Midbrain (tissue), 1 donor: ENCODE measurements around the gene GPR142.

ENCODE experiments used
- DNase-seq: peaks from one replicate; lab custom pipeline; 2025; lab: John Stamatoyannopoulos, UW

The GPR142 gene

DNA sequence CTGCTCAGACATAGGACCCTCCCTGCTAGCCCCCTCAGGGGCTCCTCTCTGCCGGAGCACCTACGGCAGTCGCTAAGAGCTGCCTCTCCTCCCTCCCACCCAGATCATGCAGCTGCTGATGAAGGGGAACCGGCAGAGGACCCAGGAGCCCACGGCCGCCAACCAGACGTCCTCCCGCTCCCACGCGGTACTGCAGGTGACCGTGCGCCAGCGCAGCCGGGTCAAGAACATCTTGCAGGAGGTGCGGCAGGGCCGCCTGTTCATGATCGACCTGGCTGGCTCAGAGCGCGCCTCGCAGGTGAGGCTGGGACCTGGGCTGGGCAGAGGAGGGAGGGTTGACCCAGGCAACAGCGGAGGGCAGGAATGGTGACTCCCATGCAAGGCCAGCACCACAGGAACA lies 22.6 kb upstream of the GPR142 start:
- DNase-seq = no peak

DNA sequence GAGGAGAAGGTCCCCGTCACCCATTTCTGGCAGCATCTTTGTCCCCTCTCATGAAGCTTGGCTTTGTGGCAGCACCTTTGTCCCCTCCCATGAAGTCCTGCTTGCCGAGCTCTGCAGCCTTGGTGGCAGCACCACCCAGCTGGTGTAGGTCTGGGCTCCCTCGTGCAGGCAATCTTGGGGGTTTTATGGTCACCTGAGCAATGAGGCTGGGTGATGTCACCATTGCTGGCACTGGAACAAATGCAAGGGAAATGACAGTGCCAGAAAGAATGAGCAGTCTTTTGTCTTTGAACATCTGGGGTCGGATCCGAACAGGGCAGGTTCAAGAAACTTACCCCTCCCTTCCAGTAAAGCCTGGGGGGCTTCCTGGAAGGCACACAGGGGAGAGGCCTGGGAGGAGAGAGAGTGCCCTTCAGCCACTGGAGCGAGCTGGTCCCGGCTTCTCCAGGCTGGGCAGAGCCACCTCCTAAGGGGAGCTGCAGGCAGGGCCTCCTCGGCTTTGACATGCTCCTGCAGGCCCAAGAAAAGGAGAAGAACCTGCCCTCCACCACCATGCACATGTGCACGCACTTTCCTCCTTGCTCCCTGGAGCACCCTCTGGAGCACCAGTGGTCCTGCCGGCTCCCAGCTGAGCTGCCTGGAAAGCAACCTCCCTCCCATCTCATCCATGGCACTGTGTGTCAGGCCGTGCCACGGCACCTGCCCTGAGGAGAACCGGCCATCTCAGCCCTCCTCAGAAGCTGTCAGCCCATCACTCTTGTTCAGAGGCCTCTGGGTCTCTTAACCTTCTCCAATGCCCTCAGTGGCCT lies 21.7 kb upstream of the GPR142 start:
- no peak for DNase-seq

DNA sequence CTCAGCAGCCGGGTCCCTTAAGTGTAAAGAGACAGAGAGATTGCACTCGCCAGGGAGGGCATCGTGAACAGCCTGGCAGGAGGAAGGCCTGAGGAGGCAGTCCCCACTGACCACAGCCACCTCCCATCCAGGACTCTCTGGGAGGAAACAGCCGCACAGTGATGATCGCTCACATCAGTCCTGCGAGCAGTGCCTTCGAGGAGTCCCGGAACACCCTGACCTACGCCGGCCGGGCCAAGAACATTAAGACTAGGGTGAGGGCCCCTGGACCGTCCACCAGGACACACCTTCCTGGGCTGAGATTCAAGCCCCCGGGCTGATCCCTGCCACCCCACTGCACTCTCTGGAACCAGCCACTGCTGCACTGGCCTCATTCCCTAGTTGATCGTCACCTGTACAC lies 19.7 kb upstream of the GPR142 start:
- no peak for DNase-seq

DNA sequence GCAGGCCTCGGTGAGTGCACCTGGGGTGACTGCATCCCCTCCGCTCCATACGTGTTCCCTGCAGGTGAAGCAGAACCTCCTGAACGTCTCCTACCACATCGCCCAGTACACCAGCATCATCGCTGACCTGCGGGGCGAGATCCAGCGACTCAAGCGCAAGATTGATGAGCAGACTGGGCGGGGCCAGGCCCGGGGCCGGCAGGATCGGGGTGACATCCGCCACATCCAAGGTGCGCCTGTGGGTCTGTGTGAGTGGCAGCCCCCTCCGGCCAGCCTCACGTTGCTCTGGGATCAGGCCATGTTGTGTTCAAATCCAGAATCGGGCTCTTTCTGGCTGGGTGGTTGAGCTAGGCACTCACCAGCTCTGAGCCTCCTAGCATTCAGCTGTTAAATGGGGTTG lies 18.2 kb upstream of the GPR142 start:
- DNase-seq = no peak

DNA sequence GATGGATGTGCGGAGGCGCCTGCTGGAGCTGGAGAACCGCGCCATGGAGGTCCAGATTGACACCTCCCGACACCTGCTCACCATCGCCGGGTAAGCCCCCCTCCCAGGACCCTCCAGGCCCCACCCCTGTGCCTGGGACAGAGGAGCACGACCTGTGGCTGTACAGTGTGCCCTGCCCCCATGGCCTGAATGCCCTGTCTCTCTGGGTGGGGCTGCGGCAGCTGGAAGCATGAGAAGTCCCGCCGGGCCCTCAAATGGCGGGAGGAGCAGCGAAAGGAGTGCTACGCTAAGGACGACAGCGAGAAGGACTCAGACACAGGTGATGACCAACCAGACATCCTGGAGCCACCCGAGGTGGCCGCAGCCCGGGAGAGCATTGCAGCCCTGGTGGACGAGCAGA lies 16.8 kb upstream of the GPR142 start:
- no peak for DNase-seq

DNA sequence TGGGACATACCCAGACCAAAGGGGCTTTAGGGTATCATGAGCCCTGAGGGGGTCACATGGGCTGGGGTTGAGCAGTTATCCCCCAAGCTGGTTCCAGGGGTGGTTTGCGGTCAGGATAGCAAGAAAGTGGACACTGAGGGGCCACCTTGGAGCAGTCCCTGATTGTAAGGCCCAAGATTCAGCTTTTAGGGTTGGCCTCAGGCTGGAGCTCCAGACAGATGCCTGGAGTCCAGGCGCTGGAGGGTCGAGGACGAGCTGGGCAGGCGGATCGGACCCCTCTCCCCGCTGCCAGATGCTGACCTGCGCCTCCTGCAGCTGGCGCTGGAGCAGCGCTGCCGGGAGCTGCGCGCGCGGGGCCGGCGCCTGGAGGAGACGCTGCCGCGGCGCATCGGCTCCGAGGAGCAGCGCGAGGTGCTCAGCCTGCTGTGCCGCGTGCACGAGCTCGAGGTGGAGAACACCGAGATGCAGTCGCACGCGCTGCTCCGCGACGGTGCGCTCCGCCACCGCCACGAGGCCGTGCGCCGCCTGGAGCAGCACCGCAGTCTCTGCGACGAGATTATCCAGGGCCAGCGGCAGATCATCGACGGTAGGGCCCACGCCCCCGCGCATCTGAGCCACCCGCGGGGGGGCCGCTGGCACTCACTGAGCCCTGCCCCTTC lies 15.6 kb upstream of the GPR142 start:
- no peak for DNase-seq

DNA sequence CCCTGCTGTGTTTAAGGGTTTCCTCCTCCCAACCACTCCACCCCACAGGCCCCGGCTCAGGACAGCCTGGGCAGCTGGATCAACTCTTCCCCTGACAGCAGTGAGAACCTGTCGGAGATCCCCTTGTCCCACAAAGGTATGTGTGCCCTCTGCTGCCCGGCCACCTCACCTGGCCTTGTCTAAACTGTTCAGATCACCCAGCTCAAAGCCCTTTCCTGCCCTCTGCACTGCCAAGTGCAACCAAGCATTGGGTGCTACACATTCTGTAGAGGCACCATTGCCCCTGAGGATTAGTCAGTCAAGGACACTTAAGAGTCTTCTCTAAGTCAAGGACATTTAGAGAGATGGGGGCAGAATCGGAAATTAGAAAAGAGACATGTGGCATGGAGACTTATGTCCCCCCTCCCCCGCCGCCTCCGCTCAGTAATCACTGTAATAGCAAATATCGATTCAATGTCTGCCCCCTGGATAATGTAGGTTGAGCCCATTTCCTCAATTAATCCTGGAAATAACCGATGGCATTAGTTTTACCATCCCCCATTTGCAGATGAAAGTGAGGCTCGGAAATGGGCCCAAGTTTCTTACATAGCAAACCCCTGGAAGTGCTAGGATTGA lies 13.8 kb upstream of the GPR142 start:
- DNase-seq = no peak

DNA sequence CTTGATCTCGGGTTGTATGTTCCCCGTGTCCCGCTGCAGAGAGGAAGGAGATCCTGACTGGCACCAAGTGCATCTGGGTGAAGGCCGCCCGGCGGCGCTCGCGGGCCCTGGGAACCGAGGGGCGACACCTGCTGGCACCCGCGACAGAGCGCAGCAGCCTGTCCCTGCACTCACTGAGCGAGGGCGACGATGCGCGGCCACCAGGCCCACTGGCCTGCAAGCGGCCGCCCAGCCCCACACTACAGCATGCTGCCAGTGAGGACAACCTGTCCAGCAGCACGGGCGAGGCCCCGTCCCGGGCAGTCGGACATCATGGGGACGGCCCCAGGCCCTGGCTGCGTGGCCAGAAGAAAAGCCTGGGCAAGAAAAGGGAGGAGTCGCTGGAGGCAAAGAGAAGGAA lies 13.2 kb upstream of the GPR142 start:
- no peak for DNase-seq

DNA sequence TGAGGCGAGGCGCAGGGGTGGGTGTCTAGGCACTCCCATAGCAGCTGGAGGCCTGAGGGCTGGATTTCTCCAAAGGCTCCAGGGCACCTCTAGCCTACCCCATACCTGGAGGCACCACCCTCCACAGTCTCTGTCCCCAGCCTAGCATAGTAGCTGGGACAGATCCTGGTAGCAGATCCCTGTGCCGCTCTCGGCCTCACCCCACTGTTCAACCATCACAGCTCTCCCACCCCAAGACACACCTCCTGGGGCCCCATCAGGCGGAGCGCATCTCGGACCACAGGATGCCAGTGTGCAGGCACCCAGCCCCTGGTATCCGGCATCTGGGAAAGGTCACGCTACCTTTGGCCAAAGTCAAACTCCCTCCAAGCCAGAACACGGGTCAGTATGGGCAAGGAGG lies 12.7 kb upstream of the GPR142 start:
- no peak for DNase-seq

DNA sequence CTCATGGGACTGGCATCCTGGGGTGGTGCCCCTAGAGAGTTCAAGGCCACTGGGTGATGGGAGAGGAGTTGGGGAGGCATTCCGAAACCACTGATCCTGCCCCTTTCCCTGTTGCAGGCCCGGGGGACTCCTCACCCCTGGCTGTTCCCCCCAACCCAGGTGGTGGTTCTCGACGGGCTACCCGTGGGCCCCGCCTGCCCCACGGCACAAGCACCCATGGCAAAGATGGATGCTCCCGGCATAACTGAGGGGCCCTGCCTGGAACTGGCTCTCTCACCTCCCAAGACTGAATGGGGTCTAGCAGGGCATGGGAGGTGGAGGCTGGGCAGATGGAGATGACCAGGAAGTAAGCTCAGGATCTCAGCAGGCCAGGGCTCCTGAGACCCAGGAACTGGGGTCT lies 12.2 kb upstream of the GPR142 start:
- no peak for DNase-seq

DNA sequence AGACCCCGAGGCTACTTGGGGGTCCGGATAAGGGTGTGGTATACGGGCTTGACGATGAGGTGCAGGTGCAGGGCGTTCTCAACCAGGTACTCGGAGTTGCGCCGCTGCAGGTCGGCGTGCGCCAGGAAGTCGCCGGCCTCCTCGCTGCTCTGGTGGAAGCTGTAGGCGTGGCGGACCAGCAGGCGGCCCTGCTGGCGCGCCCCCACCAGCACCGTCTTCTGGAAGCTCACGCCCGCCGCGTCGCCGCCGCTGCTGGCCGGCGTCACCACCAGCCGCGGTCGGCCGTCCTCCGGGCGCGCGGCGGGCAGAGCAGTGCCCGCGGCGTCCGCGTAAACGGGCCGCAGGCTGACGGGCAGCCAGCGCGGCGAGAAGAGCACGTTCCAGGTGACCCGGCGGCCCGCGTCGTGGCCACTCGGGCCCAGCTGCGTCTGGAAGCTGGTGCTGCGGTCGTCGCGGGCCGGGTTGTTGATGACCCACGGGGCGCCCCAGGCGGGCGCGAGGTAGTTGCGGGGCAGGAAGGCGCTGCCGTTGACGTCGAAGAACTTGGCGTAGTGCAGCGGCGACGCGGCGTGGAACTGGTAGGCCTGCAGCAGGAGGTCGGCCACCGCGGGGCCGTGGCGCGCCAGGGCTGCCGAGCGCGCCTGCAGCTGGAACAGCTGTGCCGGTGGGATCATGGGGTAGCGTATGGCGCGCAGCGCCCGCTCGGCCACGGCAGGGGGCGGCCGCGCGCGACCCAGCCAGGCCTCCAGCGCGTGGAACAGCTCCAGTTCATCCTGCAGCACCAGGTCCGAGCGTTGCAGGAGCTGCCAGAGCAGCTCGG lies 10.4 kb upstream of the GPR142 start:
- DNase-seq = no peak

DNA sequence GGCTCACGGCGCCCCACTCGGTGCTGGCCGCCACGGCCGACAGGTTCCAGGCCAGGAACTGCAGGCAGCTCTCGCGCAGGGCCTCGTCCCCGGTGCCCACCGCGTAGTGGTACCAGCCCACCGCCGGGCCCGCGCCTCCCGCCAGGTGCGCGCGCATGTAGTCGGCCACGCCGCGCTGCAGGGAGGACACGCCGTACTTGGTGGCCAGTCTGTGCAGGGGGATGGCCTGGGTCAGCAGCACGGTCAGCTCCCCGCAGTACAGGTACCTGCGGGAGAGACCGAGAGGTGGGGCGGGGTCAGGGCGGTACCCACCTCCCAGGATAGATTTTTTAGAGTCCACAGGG lies 9.9 kb upstream of the GPR142 start:
- no peak for DNase-seq

DNA sequence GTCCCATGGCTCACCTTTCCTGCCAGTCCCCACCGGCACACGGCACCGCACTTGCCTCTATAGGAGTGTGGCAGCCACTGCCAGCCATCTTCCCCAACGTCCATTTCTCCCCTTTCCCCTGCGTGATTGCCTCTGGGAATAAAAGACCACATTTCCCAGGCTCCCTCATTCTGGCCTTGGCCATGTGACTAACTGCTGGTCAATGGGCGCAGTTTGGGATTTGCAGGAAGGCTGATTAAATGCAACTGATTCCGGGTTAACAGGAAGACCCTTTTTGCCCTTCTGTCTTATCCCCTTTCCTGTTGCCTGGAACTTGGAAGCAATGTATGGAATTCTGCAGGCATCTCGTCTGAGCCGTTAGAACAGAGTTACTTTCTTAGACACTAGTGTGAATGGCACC lies 8.6 kb upstream of the GPR142 start:
- DNase-seq = no peak

DNA sequence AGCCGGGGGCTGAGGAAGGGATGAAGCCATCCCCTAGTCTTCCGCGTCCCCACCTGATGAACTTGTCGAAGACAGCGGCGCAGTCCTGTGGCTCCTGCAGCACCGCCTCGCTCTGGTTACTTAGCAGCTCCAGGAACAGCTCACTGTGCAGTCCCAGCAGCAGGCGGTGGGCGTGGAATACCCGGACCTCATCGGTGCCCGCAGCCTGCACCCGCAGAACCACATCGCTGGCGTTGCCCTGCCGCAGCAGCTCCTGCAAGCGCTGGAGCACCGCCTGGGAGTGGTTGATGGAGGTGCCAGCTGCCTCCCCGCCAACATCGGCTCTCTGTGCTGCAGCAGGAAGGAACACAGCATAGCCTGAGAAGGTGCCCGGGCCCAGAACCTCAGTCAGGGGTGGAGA lies 7.4 kb upstream of the GPR142 start:
- no peak for DNase-seq

DNA sequence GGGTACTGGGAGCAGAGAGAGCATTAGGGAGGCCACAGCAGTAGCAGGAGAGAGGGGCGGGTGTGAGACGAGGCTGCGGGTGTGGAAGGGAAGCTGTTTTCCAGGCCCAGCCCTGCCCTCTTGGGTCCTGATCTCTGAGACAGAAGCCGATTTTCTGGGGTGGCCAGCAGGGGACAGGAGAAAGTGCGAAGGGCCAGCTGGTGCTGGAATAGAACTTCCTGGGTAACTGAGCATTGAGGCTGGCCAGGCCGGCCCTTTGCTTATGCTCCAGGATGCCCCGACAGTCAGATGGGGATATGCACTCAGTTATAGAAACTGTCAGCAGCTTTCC lies 6.4 kb upstream of the GPR142 start:
- DNase-seq = no peak

DNA sequence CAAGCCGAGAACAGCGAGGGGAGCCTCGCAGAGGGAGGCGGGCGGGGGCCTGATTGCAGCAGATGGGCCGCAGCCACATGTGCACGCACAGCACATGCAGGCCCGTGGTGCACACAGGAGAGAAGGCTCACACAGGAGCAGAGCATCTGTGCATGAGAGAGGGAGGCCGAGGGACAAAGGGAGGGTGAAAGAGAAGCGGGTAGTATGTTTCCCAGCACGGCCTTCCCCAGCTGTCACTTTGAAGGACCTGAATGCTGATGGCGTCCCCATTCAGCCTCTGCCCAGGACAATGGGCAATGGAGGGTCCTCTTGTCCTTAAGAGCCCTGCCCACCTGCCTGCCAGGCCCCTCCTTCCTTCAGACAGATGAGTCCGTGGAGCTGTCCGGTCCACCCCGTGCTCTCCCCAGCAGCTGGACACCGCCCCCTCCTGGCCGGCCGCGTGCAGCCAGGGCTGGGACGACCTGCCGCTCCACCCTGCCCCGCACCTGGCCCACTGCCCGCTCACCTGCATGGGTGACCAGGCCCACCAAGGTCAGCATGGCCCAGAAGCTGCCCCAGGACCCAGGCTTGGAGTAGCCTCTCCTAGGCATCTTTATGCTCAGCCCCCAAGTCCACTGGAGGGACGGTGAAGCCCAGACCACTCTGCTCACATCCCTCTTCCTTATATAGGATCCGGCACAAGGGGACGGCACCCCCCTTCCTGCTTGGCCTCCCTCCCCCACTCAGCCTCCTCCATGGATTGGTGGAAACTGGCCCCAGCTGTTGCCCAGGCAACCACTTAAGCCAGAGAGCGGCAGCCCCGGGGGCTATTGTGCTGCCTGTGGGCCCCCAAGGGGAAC lies 5.9 kb upstream of the GPR142 start, which contains the start of gene BTBD17:
BTBD17 (minus strand) TSS at position 639 of the 839 bp plus-strand sequence; CDS start at position 590, 49 bp downstream.
- peak; percentile 68 for DNase-seq

DNA sequence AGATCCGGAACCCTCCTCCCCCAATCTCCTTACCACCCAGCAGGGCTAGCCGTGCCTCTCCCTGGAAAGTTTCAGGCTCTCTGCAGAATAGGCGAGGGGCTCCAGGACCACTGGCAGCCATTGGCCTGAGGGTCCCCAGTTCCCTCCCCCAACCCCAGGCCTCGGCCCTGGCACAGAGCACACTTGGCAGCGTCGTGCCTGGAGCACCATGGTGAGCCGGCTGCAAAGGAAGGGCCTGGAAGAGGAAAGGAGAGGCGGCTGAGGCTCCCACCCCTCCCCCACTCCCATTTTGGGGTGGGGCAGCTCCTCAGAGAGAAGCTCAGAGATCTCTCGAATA lies 5.3 kb upstream of the GPR142 start:
- DNase-seq = no peak

DNA sequence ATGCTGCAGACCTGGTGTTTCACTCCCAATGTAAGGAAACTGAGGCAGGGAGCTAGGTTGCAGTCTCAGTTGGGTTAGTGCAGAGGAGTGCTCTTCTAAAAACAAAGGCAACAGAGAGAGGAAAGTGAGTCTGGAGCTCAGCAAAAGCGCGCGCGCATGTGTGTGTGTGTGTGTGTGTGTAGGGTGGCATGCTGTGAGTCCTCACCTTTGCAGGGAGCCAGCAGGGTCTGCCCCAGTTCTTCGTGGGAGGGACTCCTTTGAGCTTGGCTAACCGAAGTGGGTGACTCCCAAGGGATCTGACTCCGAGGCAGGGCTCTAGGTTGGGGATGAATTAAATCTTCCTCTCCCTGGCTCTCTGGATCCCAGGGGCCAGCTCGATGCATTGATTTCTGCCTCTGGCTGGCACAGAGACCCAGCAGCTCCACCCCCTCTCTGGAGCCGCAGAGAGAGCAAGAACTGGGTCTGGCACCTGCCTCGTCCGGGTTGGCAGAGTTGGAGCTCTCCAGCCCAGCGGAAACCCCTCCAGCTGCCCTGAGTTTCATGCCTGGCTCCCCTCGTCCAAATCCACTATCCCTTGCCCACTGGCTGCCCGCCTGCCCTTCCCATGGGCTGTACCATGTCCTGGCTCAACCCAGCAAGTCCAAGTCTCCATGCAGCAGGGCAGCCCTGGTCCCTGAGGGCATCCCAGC lies 4.4 kb upstream of the GPR142 start:
- DNase-seq = peak; percentile 47

DNA sequence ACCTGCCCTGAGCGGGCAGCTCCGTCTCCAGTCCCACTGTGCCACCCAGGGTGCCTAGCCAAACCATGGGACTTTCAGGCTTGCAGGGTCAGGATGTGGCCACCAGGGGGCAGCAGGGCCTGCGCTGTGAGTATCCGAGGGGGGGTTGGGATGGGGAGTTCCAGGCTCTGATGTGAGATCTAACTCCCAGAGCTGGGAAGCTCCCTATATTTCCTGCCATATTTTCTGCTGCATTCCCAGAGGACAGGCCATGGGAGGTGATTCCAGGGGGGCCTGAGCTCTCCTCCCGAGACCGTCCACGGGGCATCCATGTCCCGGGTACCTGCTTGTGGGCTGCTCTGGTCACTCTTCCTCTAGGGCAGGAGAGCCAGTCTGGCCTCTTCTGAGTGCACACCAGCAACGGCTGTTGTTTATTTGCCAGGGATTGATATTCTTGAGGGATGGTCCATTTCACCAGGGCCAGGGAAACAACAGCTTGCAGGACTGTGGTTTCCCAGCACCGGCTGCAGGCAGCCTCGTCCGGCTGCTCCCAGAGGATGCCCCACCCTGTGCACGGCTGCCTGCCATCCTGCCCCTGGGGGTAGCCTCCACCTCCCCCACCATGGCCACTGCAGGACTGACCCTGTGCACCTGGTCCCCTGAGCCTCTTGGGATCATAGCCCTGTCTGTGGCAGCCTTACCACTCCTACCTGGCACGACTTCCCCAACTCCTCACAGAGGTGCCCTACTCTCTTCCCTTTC lies 1.2 kb downstream of the GPR142 start:
- DNase-seq = peak; percentile 84

DNA sequence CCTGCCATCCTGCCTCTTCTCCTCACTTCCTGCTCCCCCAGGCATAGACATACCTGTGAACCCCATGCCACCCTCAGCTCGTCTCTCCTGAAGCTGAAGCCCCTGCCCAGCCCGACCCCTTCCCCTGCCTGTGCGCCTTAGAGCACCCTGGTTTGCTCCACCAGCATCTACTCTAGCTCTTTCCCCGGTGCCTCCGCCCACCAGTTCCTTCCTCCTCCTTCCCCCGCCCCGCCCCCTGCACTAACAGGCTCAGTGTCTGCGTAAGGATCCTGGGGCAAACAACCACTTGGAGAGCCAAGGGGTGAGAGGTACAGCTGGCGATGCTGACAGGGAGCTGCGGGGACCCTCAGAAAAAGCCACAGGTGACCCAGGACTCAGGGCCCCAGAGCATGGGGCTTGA lies 1.9 kb downstream of the GPR142 start:
- no peak for DNase-seq
